GM18526 (cell line): ENCODE data around the gene NAALADL2.

ENCODE experiments used
- POLR2A ChIP-seq: IDR thresholded peaks from 3 replicates; pipeline ENCODE4 v1.6.1; 2011; ENCODE audit not compliant: insufficient read length; ENCODE audit errors: extremely low read depth

The NAALADL2 gene

GRCh38 chr3:175398676-175399075, 539.5 kb downstream of the NAALADL2 start:
- no peak for TF ChIP-seq POLR2A

GRCh38 chr3:175399156-175399840, 540.2 kb downstream of the NAALADL2 start:
- no peak for TF ChIP-seq POLR2A

DNA sequence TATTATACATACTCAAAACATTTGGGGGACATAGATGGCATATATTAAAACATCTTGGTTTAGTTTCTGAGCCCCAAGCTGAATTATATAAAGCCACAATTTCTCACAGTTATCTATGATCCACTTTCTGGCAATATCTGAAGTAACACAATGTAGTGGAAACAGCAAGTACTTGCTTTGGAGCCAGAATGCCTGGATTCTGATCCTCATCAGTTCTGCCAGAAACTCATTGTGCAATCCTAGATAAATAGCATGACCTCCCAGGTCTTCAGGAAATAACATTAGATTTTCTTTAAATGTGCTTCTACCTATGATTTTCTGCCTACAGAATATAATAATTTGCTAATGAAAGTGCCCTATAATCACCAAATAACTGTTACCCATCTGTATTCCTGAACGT, 544.9 kb downstream of the NAALADL2 start:
- TF ChIP-seq POLR2A, result no peak

- no peak for TF ChIP-seq POLR2A
Measured at GRCh38 chr3:175404621-175405020, 545.5 kb downstream of the NAALADL2 start.

DNA sequence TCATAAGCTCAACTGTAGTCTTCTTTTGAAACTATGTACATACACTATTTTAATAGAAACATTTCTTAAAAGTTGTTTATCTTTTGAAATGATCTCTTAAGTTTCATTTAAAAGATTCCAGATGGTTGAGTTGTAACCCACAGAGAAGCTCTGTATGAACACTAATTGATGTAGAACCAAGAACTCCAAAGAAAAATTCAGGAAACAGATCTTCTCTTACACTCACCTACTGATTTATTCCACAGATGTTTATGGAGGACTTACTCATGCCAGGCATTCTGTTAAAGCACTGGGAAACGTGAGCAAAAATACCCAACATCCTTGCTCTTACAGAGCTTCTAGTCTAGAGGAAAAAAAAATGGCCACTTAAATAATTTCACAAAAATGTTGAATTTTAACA, 551.1 kb downstream of the NAALADL2 start:
- TF ChIP-seq POLR2A, result no peak

- no peak for TF ChIP-seq POLR2A
Measured at GRCh38 chr3:175411405-175411804, 552.3 kb downstream of the NAALADL2 start.

DNA sequence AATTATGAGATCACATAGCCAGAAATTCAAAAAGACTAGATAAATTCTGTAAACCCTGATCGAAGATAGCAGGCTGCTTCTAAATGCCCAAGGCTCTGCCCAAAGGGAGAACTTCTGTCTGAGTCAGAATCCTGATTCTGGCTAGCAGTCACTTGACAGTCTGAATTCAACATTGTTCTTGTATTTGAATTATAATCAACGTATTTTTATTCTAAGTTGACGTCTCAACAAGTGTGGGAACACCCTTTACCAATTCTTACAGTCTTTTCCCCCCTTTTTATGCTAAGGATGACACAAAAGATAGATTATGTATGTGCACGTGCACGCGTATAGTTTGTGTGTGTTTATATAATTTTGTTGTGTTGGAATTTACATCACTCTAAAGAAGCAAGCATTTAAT, 552.8 kb downstream of the NAALADL2 start:
- no peak for TF ChIP-seq POLR2A

DNA sequence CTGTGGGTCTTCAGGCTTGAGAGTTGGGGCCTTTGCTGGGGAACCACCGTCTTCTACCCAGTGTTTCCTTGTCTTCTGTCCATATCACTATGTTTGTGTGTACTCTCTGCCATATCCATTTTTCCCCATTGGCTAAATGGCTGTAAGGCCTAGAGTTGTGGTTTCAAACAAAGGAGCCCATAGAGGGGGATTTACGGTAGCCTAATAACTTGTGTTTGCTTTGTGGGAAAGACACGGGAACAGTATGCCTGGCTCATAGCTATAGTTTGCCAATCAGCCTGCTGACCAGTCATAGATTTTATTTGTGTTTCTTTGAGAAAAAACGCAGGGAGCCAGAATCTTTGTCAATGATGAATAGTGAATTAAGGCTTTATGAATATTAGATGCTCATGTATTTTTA, 554.8 kb downstream of the NAALADL2 start:
- no peak for TF ChIP-seq POLR2A

- TF ChIP-seq POLR2A, result no peak
Measured at GRCh38 chr3:175416600-175416999, 557.5 kb downstream of the NAALADL2 start.

- no peak for TF ChIP-seq POLR2A
Measured at GRCh38 chr3:175417426-175417825, 558.3 kb downstream of the NAALADL2 start.

- TF ChIP-seq POLR2A, result no peak
Measured at GRCh38 chr3:175421902-175422301, 562.8 kb downstream of the NAALADL2 start.

- TF ChIP-seq POLR2A, result no peak
Measured at GRCh38 chr3:175422744-175423143, 563.6 kb downstream of the NAALADL2 start.

DNA sequence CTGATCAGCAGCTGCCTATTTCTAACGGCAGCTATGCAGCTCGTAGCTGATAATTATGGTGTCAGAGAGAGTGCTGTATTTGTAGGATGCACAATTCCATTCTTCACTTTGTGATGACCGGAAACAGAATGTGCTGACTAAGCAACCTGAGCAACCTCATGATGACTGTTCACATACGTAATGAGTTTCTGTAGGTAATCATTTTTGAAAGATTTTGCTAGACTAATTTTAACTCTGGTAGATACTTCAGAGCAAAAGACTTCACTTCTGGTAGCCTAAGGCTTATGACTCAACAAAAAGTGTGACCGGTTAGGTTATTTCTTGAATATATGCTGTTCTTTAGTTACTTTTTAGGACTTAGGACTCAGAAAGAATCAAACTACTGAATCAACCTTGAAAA, 567.7 kb downstream of the NAALADL2 start:
- TF ChIP-seq POLR2A, result no peak

DNA sequence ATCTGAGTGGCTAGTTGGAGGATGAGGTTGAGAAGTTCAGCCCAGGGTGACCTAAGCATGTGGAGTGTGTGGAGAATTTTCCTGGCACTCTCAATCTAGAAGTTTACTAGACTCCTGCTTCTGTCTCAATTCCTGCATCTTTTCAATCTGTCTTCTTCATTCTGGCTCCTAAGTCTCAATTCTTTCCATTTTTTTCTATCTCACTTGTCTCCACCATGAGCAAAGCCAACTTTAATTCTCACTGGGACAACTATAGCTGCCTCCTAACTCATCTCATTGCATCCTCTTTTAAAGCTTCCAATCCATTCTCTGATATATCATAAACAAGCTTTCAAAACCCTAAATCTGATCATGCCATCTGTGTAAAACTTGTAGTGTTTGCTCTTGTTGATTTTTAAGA, 569.3 kb downstream of the NAALADL2 start:
- no peak for TF ChIP-seq POLR2A

GRCh38 chr3:175430983-175431773, 572.0 kb downstream of the NAALADL2 start:
- TF ChIP-seq POLR2A, result no peak

DNA sequence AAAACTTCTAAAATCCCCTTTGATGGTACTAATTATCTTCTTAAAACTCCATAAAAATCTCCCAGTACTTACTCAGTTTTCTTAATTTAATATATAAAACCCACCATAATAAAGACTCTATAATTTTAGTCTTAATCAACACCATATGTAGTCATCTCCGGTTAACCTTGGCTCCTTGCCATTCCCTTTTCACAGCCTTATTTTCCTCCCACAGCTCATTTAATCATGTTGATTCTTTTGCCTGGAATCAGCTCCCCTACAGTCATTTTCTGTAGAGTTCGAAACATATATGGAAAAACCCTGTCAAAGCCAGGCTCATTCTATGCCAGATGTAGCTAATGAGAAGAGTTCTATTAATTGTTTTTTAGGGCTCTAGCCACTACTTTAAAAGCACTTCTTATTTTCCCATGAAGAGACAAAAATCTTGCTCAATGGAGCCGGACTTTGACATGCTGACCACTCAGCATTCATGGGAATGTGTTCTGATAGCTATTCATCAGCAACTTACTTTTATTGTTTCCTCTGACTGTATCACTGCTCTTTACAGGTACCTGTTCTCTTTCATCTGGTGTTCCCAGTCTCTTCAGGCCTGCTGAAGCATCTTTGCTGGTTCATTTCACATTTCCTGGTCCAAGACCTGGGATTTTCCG, 573.4 kb downstream of the NAALADL2 start:
- TF ChIP-seq POLR2A, result no peak
